ENCODE data around the gene FAM20C. TPM values are rescaled to one million over a fixed set of nuclear protein-coding genes. Genes with fewer than 3 reads are reported as not detected.

FAM20C gene
- total and polyA plus RNA-seq, 2 of the 8 experiments (the other 6 are each of a cell fraction or from before 2014, with no cell fraction given): 9.5 to 34.8 TPM

GRCh38 chr7:254337-255037 is 62.1 kb downstream of the FAM20C start:
- Histone ChIP-seq H3K23me2 (ENCODE audit: low read depth, low read length) (no peaks in the 10 kb centered on the region), H3K79me2 (ENCODE audit: control insufficient read depth in 1 of 2, insufficient read depth in 2 of 2, low read length in 2 of 2) (no peaks in the 10 kb centered on the region), H4K91ac (replicated peaks; ENCODE audit: insufficient read length, low read length) (no peak overlapping the region), H3K4ac (replicated peaks; ENCODE audit: insufficient read length, low read depth, low read length) (no peak overlapping the region), H2BK15ac (ENCODE audit: low read length) (no peak overlapping the region), H2AFZ (ENCODE audit: low read length) (no peak overlapping the region), H2BK5ac (ENCODE audit: low read depth, low read length) (no peak overlapping the region), H3K14ac (ENCODE audit: insufficient read length) (no peak overlapping the region), H4K8ac (ENCODE audit: extremely low read depth, insufficient read depth, low read length) (no peak overlapping the region), H3K27me3 (replicated peaks in 1 of 4; ENCODE audit: control insufficient read depth in 3 of 4, extremely low read depth in 1 of 4, insufficient read depth in 3 of 4, low read length in 3 of 4) (no peaks in the 10 kb centered on the region), H3K27ac (ENCODE audit: low read depth, low read length) (no peak overlapping the region), H4K20me1 (replicated peaks in 1 of 2; ENCODE audit: control insufficient read depth in 1 of 2, insufficient read depth in 2 of 2, low read length in 2 of 2) (peaks cover 0 to 2% of the 10 kb centered on the region in 2 experiments), H3K18ac (ENCODE audit: extremely low read depth, low read length) (no peak overlapping the region), H3K4me2 (ENCODE audit: insufficient read depth in 1 of 2, low read depth in 2 of 2, low read length in 2 of 2) (no peak overlapping the region), H3K56ac (replicated peaks; ENCODE audit: insufficient read length, low read depth, low read length) (no peak overlapping the region), H2BK12ac (ENCODE audit: low read depth, low read length) (no peak overlapping the region), H3K23ac (ENCODE audit: insufficient read length) (no peak overlapping the region), H3K4me1 (replicated peaks in 1 of 4; ENCODE audit: control insufficient read depth in 3 of 4, insufficient read depth in 4 of 4, low read length in 3 of 4) (no peaks in the 10 kb centered on the region), H3K79me1 (ENCODE audit: low read depth, low read length) (no peaks in the 10 kb centered on the region), H4K5ac (ENCODE audit: insufficient read length, low read depth, low read length) (no peak overlapping the region), H2AK5ac (ENCODE audit: low read depth, low read length) (no peak overlapping the region), H2BK20ac (ENCODE audit: low read length) (no peak overlapping the region), H3K36me3 (ENCODE audit: control insufficient read depth in 2 of 4, insufficient read depth in 4 of 4, low read length in 3 of 4) (peaks cover 3 to 61% (median 20%) of the 10 kb centered on the region in 4 experiments; a peak in 6 of 8 replicates), H2BK120ac (replicated peaks; ENCODE audit: low read depth, low read length) (no peak overlapping the region), H3K9ac (replicated peaks in 1 of 4; ENCODE audit: extremely low read depth in 1 of 4, low read depth in 3 of 4, low read length in 3 of 4) (no peak overlapping the region), H3K9me3 (ENCODE audit: insufficient read depth in 2 of 2, low read depth in 1 of 2, low read length in 1 of 2) (peaks cover 22 to 70% of the 10 kb centered on the region in 2 experiments), H3K4me3 (ENCODE audit: extremely low read depth in 1 of 4, insufficient read depth in 2 of 4, low read depth in 3 of 4, low read length in 4 of 4) (no peak overlapping the region)
- FAIRE-seq: no peak
- ChIA-PET CTCF (ENCODE audit: partially characterized antibody) (interaction anchor here (1.2 to 2.0 kb wide), 2 partner anchors 8 to 10 kb away, joined by 7 to 10 read pairs; no protein-coding TSS in a partner anchor), POLR2A (ENCODE audit: partially characterized antibody) (no interaction called here)
- WGBS, 2 experiments (ENCODE audit: extremely low coverage in 1 of 2, insufficient coverage in 1 of 2, insufficient read length in 1 of 2, insufficient replicate concordance in 2 of 2, low coverage in 1 of 2, low lambda C conversion rate in 2 of 2, missing lambda C conversion rate in 1 of 2): 94% methylated on average over 30 of the region's 31 CpGs; no CpG with 5 or more reads in 1 of the 2 experiments
- no peak for DNase-seq (ENCODE audit: low read depth in 1 of 2, low spot score in 2 of 2)
- TF ChIP-seq HDAC2 (IDR thresholded peaks at IDR 0.05; ENCODE audit: borderline replicate concordance in 1 of 2, low read depth in 2 of 2, low read length in 2 of 2): no peak
- no peak for TF ChIP-seq MAFK (IDR thresholded peaks at IDR 0.05; ENCODE audit: low read depth, low read length)
- no peak for TF ChIP-seq ASH2L (IDR thresholded peaks at IDR 0.05; ENCODE audit: low read length)
- no peak for TF ChIP-seq NANOG (IDR thresholded peaks at IDR 0.05; ENCODE audit: insufficient read depth, low read depth, low read length, poor library complexity, severe bottlenecking)
- no peak for TF ChIP-seq CTCF (IDR thresholded peaks at IDR 0.05; ENCODE audit: control extremely low read depth in 1 of 3, insufficient read depth in 1 of 3, low read depth in 1 of 3, low read length in 3 of 3)
- no peak for TF ChIP-seq SAP30 (IDR thresholded peaks at IDR 0.05; ENCODE audit: insufficient read depth, insufficient replicate concordance, low read length)
- no peak for TF ChIP-seq YY1 (IDR thresholded peaks at IDR 0.05; ENCODE audit: low read depth, low read length)
- no peak for TF ChIP-seq SP2 (IDR thresholded peaks at IDR 0.05; ENCODE audit: low read length)
- no peak for TF ChIP-seq TAF7 (optimal IDR thresholded peaks at IDR 0.05; ENCODE audit: borderline replicate concordance, low read depth, low read length)
